Endothelial cell (in vitro differentiated cells): Measurements from ENCODE around the gene TLK1. TPM values are rescaled to one million over a fixed set of nuclear protein-coding genes. Genes with fewer than 3 reads are reported as not detected.

Experiments used
- DNase-seq: peaks from one replicate; pipeline ENCODE4 v3.0.0; 2021; ENCODE audit warnings: low spot score
- H3K27ac Mint-ChIP-seq: one replicate; pipeline ENCODE4 v1.8.0; 2021; ENCODE audit warnings: mixed read lengths, inconsistent platforms; ENCODE audit not compliant: unreplicated experiment
- H3K27me3 Mint-ChIP-seq: one replicate; pipeline ENCODE4 v1.8.0; 2021; ENCODE audit warnings: mild to moderate bottlenecking, moderate library complexity, mixed read lengths, inconsistent platforms; ENCODE audit not compliant: unreplicated experiment
- H3K36me3 Mint-ChIP-seq: one replicate; pipeline ENCODE4 v1.8.0; 2021; ENCODE audit warnings: mild to moderate bottlenecking, low read depth, mixed read lengths, inconsistent platforms; ENCODE audit not compliant: unreplicated experiment
- H3K4me1 Mint-ChIP-seq: one replicate; pipeline ENCODE4 v1.8.0; 2021; ENCODE audit warnings: mild to moderate bottlenecking, mixed read lengths, inconsistent platforms; ENCODE audit not compliant: unreplicated experiment
- H3K4me3 Mint-ChIP-seq: one replicate; pipeline ENCODE4 v1.8.0; 2021; ENCODE audit warnings: mild to moderate bottlenecking, mixed read lengths, inconsistent platforms; ENCODE audit not compliant: unreplicated experiment
- H3K9me3 Mint-ChIP-seq: one replicate; pipeline ENCODE4 v1.8.0; 2021; ENCODE audit warnings: mixed read lengths, inconsistent platforms; ENCODE audit not compliant: unreplicated experiment
- CTCF ChIP-seq: fragments of 200-600 bp; sonication (generic); IDR thresholded peaks from one replicate; pipeline ENCODE4 v1.5.0; 2021; ENCODE audit warnings: antibody characterized with exemption; ENCODE audit not compliant: unreplicated experiment
- total RNA-seq: library from RNA; stranded (reverse); fragmentation: NEBNext Ultra II Directional; extraction: Animal tissue kit (Norgen Biotek cat#: 25700); gene quantifications from one replicate; pipeline ENCODE4 v1.2.1, GENCODE V29; 2021; ENCODE audit not compliant: unreplicated experiment

Gene TLK1
- total RNA-seq, 1 donor from 2014 or later, result 61.1 TPM

- TF ChIP-seq CTCF, result no peak
- Mint-ChIP-seq H3K4me3 (no peak overlapping the region), H3K36me3 (no peaks in the 10 kb centered on the region), H3K27me3 (peaks cover 3% of the 10 kb centered on the region), H3K4me1 (no peaks in the 10 kb centered on the region), H3K9me3 (no peaks in the 10 kb centered on the region), H3K27ac (no peak overlapping the region)
- no peak for DNase-seq
Observed at GRCh38 chr2:171124541-171124940, 36.2 kb downstream of the TLK1 start.

GRCh38 chr2:171109571-171109970 lies 51.1 kb downstream of the TLK1 start:
- no peak overlapping the region for H3K27ac Mint-ChIP-seq
- no peaks in the 10 kb centered on the region for H3K9me3 Mint-ChIP-seq
- H3K27me3 Mint-ChIP-seq, result peaks cover 3% of the 10 kb centered on the region
- DNase-seq, result no peak
- TF ChIP-seq CTCF, result no peak
- peaks cover 2% of the 10 kb centered on the region for H3K4me1 Mint-ChIP-seq
- H3K36me3 Mint-ChIP-seq, result peaks cover 4% of the 10 kb centered on the region
- no peak overlapping the region for H3K4me3 Mint-ChIP-seq

GRCh38 chr2:171109020-171109419 lies 51.7 kb downstream of the TLK1 start:
- H3K27ac Mint-ChIP-seq, result no peak overlapping the region
- DNase-seq, result no peak

GRCh38 chr2:171107803-171108202 lies 52.9 kb downstream of the TLK1 start:
- H3K9me3 Mint-ChIP-seq, result no peaks in the 10 kb centered on the region
- no peak for DNase-seq
- H3K4me3 Mint-ChIP-seq, result no peak overlapping the region
- peaks cover 4% of the 10 kb centered on the region for H3K4me1 Mint-ChIP-seq
- no peak overlapping the region for H3K27ac Mint-ChIP-seq
- H3K27me3 Mint-ChIP-seq, result peaks cover 2% of the 10 kb centered on the region
- H3K36me3 Mint-ChIP-seq, result peaks cover 4% of the 10 kb centered on the region
- TF ChIP-seq CTCF, result no peak

More at GRCh38 chr2:171109020-171109419, 51.7 kb downstream of the TLK1 start:
- no peak for TF ChIP-seq CTCF
- Mint-ChIP-seq H3K36me3 (peaks cover 4% of the 10 kb centered on the region), H3K4me3 (no peak overlapping the region), H3K9me3 (no peaks in the 10 kb centered on the region), H3K27me3 (peaks cover 2% of the 10 kb centered on the region), H3K4me1 (peaks cover 2% of the 10 kb centered on the region)

- TF ChIP-seq CTCF, result no peak
- H3K27ac Mint-ChIP-seq, result no peak overlapping the region
- H3K36me3 Mint-ChIP-seq, result peaks cover 9% of the 10 kb centered on the region
- no peaks in the 10 kb centered on the region for H3K9me3 Mint-ChIP-seq
- no peak overlapping the region for H3K4me3 Mint-ChIP-seq
- peaks cover 6% of the 10 kb centered on the region for H3K4me1 Mint-ChIP-seq
- no peak for DNase-seq
- H3K27me3 Mint-ChIP-seq, result no peaks in the 10 kb centered on the region
Observed at GRCh38 chr2:171104379-171104778, 56.3 kb downstream of the TLK1 start.
